Articular chondrocyte of knee joint (primary cell): ENCODE data around the gene EN1. TPM values are rescaled to one million over a fixed set of nuclear protein-coding genes. Genes with fewer than 3 reads are reported as not detected.

Experiments used
- total RNA-seq: library from RNA; depleted of rRNA; stranded (reverse); fragments of >200 nt; gene quantifications from 2 replicates; pipeline ENCODE4 v1.2.3, GENCODE V29; 2012

EN1 gene
- 0.26 TPM in 1 of 2 replicates, not detected in the other for total RNA-seq

DNA sequence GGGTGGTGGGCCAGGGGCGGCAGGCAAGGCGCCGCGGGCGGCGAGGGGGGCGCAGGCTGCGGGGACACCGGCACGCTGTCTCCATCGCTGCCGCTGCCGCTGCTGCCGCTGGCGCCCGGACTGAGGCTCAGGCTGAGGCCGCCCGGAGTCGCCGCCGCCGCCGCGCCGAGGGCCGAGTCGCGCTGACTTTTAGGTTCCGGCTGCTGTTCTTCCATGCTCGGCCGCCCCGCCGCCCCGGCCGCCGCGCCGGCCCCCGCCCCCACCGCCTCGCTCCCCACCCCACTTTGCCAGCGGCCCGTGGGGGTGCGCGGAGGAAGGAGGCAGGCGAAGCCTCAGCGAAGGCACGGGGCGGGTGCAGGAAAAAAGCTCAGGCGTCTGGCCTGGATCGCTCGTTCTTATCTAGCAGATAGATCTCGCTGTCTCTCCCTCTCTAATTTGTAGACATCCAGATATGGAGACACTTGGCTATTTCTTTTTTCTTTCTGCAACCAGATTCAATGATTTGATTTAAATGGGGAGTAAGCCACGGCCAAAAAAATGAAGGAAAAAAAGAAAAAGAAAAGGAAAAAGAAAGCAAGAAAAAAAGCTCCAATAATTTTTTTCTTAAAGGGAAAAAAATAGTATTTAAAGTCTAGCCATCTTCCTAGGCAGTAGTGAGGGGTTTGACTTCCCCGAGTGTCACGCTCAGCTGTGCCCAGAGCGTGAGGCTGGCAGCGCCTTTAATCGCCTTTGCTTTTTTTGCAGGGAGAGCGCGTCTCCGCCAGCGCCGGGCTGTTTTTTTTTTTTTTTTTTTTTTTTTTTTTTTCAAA is at the start of gene EN1:
TSS of gene EN1 (minus strand) at position 696 of the 809 bp plus-strand sequence. CDS start at position 215, 481 bp downstream.

Other genes with a start within 250 kb of the EN1 start
- not detected in 2 replicates for gene MARCO, start 94.5 kb upstream of the EN1 start, total RNA-seq